Upper lobe of right lung (tissue), 1 donor: ENCODE data around the gene FAM89A. TPM values are rescaled to one million over a fixed set of nuclear protein-coding genes. Genes with fewer than 3 reads are reported as not detected.

Experiments
- ATAC-seq: fragments of 200-7000 bp; cut with Tn5 transposase; one replicate; pipeline ENCODE4 v1.9.1; 2020; ENCODE audit warnings: mild to moderate bottlenecking, moderate library complexity
- DNase-seq: peaks from one replicate; pipeline ENCODE4 v3.0.0-alpha.2; 2020
- H3K27ac ChIP-seq: fragments of 200-600 bp; one replicate; pipeline ENCODE4 v1.8.0; 2022
- H3K27me3 ChIP-seq: fragments of 200-600 bp; one replicate; pipeline ENCODE4 v1.8.0; 2022; ENCODE audit warnings: mild to moderate bottlenecking
- H3K36me3 ChIP-seq: fragments of 200-600 bp; one replicate; pipeline ENCODE4 v1.8.0; 2022
- H3K4me1 ChIP-seq: fragments of 200-600 bp; one replicate; pipeline ENCODE4 v1.8.0; 2022
- H3K4me3 ChIP-seq: fragments of 200-600 bp; one replicate; pipeline ENCODE4 v1.8.0; 2022; ENCODE audit warnings: mild to moderate bottlenecking
- H3K9me3 ChIP-seq: fragments of 200-600 bp; one replicate; pipeline ENCODE4 v1.8.0; 2022
- intact Hi-C: fragments of 100-400 bp; cut with DNase I; formaldehyde crosslinking; loops from one replicate; pipeline ENCODE4 v1.11.0; 2022
- total RNA-seq: library from RNA; stranded (reverse); fragmentation: NEBNext Ultra II Directional; extraction: Animal tissue kit (Norgen Biotek cat#: 25700); gene quantifications from one replicate; pipeline ENCODE4 v1.2.1, GENCODE V29; 2021
- TF ChIP-seq, protein P1 (sequence below): fragments of 200-600 bp; IDR thresholded peaks from one replicate; pipeline ENCODE4 v1.8.0; 2022; ENCODE audit warnings: antibody characterized with exemption
- donor health status: DM: no; HTN: yes; CAD: no; lungs with severe emphysema.

FAM89A gene
- total RNA-seq, 1 donor from 2014 or later, result 41.4 TPM

DNA sequence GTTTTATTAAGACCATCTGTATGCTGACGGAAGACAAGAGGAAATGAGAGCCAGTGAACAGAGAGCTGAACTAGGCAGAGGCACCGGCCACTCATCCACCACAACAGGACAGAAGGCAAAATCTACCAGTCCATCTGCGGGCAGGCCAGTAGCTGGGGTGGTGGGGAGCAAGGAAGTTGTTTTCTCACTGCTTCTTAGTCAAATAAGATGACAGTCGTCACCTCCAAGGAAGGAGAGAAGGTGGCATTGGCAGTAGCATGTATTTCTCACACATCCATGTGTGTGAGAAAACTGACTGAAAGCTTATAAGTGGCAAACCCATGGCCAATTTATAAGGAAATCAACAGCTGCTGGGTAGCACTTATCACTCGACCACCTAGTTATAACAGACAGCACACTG, 69.6 kb downstream of the FAM89A start:
- H3K27me3 ChIP-seq, result no peaks in the 10 kb centered on the region
- H3K9me3 ChIP-seq, result no peaks in the 10 kb centered on the region
- DNase-seq (no peak), ATAC-seq (no peak)
- no peak overlapping the region for H3K27ac ChIP-seq
- no peak overlapping the region for H3K4me3 ChIP-seq
- intact Hi-C loops, result no loop called here
- peaks cover 10% of the 10 kb centered on the region for H3K4me1 ChIP-seq
- peaks cover 3% of the 10 kb centered on the region for H3K36me3 ChIP-seq
- TF ChIP-seq, protein P1, sequence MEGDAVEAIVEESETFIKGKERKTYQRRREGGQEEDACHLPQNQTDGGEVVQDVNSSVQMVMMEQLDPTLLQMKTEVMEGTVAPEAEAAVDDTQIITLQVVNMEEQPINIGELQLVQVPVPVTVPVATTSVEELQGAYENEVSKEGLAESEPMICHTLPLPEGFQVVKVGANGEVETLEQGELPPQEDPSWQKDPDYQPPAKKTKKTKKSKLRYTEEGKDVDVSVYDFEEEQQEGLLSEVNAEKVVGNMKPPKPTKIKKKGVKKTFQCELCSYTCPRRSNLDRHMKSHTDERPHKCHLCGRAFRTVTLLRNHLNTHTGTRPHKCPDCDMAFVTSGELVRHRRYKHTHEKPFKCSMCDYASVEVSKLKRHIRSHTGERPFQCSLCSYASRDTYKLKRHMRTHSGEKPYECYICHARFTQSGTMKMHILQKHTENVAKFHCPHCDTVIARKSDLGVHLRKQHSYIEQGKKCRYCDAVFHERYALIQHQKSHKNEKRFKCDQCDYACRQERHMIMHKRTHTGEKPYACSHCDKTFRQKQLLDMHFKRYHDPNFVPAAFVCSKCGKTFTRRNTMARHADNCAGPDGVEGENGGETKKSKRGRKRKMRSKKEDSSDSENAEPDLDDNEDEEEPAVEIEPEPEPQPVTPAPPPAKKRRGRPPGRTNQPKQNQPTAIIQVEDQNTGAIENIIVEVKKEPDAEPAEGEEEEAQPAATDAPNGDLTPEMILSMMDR, result no peak

Other genes starting within 250 kb of the FAM89A start
- 159 TPM for gene C1orf198, start 171.7 kb downstream of the FAM89A start, total RNA-seq
- gene TTC13, start 61.4 kb downstream of the FAM89A start, total RNA-seq, result 18.6 TPM
- gene ARV1, start 61.2 kb downstream of the FAM89A start, total RNA-seq, result 19.9 TPM
- gene TRIM67, start 121.8 kb upstream of the FAM89A start, total RNA-seq, result not detected
- 34.5 TPM for gene GNPAT, start 201.0 kb upstream of the FAM89A start, total RNA-seq